Occipital lobe (tissue), 2 donors: ENCODE results near the gene BET1. TPM values are rescaled to one million over a fixed set of nuclear protein-coding genes. Genes with fewer than 3 reads are reported as not detected.
"Not testable (repeated sequence)": the region's sequence is repeated elsewhere in the genome, so short reads cannot be mapped to it uniquely, and the experiment has no call there.

ENCODE experiments used
- DNase-seq: peaks from one replicate; lab custom pipeline; 2025; lab: John Stamatoyannopoulos, UW
- total RNA-seq: library from RNA; depleted of rRNA; stranded (reverse); fragments of >200 nt; gene quantifications from one replicate; pipeline ENCODE4 v1.2.3, GENCODE V29; 2014

Gene BET1
- 30.1 TPM for total RNA-seq

- DNase-seq: peak; percentile 95
These were observed at the start of gene BET1 for GRCh38 chr7:94004024-94004951. Gene BET1, minus strand, starts transcription at chr7:94004355. Its CDS starts 139 bp downstream, at chr7:94004216.

GRCh38 chr7:94053532-94053931 is 49.4 kb upstream of the BET1 start:
- no peak for DNase-seq

DNA sequence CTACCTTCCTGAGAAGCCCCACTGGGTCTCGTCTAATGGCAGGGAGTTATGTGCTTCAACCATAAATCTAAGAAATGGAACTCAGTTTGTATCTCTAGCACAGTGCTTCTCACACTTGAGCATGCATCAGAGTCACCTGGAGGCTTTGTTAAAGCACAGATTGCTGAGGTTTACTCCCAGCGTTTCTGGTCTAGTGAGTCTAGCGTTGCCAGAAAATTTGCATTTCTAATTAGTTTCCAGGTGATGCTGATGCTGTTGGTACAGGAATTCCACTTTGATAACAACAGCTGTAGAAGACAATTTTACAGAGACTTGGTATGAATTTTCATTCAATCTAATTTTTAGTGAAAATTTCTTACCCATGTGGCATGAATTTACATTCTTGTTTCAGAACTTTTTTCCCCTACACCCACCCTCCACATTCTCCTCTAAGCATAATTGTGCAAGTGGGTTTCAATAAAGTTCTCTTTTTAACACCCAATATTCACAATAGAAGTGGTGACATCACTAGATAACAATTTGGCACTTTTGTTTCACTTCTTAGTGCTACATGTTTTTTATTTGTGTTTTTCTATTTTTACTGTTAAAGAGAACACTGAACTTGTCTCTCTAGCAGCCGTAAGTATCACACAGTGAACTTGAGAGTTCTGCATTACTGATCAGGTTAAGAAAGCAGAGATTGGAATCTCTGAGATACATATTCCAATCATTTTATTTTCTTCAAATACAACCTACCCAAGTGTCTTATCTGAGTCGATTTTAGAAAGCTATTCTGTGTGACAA is 48.4 kb upstream of the BET1 start:
- no peak for DNase-seq

GRCh38 chr7:94050046-94050445 is 45.9 kb upstream of the BET1 start:
- no peak for DNase-seq

DNA sequence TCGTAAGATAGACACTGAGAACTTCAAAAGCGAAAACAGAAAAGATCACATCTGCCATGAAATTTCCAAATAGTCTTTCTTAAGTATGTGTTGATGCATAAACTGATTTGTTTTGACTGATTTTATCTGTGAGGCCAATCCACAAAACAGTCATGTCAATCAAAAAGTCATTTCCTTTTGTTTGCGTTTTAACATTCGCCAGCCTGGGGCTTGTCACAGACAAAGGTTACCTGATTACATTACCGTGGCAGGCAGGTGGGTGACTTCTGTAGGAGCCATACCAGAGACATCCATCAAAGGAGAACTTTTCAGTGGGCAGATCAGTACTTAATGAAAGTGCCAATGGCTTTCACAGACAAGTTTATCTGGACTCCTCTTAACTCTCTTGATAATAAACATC is 45.5 kb upstream of the BET1 start:
- no peak for DNase-seq

- no peak for DNase-seq
These were observed 44.6 kb upstream of the BET1 start for GRCh38 chr7:94048755-94049154.

DNA sequence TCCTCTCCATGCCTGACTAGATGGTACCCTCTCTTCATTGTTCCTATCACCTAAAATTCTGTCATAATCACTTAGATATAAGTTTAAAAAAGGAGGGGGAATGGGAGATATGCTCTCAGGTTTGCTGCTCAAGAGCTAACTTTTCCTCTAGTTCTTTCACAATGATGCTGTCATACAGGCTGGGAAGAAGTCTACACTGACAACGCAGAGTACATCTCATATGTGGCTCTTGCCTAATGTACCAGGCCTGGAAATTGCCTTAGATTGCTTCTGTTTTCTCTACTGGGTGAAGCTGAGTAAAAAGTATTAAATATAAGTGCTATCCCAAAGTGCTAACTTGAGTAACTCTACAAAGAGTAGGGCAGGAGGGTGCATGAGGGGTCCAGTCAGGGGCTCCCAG is 43.8 kb upstream of the BET1 start:
- no peak for DNase-seq

- DNase-seq: no peak
These were observed 41.4 kb upstream of the BET1 start for GRCh38 chr7:94045581-94045980.

- no peak for DNase-seq
These were observed 40.7 kb upstream of the BET1 start for GRCh38 chr7:94044806-94045205.

GRCh38 chr7:94043299-94043698 is 39.1 kb upstream of the BET1 start:
- DNase-seq: no peak

- no peak for DNase-seq
These were observed 38.2 kb upstream of the BET1 start for GRCh38 chr7:94042381-94042780.

DNA sequence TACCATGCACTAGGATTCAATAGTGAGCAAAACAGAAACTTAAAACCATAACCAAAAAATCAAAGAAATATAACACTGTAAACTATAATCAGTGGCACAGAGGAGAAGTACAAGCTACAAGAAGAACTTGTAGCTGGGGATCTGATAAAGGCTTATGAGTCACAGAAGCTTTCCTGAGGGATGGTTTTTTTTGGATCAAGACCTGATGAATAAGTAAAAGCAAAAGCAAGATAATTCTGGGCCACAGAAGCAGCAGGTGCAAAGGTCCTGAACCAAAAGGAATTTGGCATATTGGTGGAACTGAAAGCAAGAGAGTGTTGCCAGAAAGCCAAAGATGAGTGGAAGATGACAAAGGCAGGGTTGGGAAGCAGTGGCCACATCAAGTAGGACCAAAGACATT is 37.4 kb upstream of the BET1 start:
- DNase-seq: no peak

GRCh38 chr7:94040254-94040653 is 36.1 kb upstream of the BET1 start:
- no peak for DNase-seq

DNA sequence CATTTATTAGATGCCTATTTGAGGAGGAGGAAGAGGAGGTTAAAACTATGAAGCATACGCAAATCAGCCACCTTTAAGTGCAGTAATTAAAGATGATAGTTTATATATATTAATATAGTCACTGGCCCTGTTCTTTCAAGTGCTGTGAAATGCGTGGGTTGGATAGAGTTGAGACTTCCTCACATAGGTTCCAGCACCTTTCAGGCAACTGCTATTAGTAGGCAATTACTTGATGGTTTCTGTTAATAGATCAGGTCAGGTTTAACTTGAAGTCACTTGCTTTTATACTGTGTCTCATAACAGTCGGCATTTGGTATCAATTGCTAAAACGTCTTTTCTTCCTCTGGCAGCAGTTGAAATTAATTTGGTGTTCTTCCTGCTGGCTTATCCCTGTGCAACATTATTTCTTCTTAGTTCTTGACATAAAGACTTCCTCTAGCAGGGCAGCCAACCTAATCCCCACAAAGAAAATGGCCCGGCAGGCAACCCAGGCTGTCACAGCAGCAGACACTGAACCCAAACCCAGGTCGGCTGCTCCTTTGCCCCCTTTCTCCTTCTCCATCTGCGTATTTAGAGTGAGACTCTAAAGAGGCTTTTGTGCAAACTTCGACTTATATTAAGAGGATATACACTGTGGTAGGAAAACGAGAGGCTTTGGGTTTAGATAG is 35.3 kb upstream of the BET1 start:
- no peak for DNase-seq

DNA sequence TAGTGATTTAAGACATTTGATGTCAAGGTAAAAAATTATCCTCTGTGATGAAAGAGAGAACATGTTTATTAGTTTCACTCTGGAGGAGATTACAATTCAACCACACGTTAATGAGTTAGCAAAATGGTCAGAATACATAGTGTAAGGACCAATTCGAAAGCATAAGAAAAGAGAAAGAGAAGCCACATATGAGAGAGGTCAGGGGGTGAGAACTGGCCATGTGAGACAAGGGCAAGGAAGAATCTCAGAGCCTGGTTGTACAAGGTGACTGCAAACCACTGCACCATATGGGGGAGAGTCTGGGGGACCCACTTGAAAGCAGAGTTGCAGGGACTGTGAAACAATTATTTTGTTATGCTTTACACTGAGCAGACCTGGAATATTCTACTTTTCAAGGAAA is 27.7 kb upstream of the BET1 start:
- no peak for DNase-seq

DNA sequence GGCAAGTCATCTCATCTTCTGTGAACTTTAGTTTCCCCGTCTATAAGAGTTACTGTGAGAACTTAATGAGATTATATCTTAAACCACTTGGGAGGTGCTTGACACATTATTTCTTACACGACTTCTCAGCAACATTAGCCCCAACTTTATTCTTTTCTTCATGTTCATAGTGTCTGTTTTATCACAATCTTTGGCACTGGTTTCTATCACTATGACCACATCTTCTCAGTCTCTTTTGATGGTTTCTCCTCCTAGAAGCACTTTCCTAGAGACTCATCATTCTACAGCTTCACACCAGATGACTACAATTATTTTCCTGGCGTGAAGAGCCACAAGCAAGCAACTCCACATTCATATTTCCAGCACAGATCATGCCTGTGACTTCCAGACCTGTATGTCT is 26.5 kb upstream of the BET1 start:
- DNase-seq: no peak

DNA sequence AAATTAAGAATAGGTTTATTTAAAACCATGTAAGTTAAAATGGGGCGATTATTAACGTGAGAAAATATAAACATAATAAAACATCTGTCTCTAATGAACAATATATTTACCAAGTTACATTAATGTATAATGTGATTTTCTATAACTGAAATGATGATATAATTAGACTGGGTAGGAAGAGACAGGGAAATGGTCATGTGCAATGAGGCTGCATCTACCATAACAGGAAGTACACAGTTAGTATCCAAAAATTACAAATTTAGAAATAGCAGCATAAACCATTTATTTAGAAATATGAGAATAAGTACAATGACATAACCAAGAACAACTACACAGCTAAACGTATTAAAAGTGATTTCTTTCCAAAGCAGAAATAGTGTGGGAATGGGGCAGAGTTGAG is 25.8 kb upstream of the BET1 start:
- DNase-seq: no peak

DNA sequence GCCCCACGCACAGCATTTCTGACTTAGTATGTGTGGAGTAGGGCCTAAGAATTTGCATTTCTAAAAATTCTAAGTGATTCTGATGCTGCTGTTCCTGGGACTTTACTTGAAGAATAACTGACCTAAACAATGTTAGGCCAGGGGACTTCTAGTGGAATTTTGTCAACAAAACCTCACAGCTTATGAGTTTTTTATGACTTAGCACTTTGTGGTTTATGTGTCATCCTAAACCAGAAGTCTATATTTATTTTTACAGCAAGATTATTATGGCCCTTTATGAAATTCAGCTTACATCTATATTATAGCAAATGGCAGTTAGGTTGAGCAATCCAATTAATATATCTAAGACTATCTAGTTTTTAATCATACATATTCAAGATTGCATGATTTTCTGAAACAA is 24.6 kb upstream of the BET1 start:
- no peak for DNase-seq

DNA sequence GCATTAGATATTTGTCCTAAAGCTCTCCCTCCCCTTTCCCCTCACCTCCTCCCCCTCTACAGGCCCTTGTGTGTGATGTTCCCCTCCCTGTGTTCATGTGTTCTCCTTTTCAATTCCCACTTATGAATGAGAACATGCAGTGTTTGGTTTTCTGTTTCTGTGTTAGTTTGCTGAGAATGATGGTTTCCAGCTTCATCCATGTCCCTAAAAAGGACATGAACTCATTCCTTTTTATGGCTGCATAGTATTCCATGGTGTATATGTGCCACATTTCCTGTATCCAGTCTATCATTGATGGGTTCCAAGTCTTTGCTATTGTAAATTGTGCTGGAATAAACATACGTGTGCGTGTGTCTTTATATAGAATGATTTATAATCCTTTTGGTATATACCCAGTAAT is 22.5 kb upstream of the BET1 start:
- DNase-seq: not testable (repeated sequence)

GRCh38 chr7:94022550-94022949 is 18.4 kb upstream of the BET1 start:
- DNase-seq: no peak

GRCh38 chr7:94016786-94017185 is 12.6 kb upstream of the BET1 start:
- DNase-seq: no peak

- DNase-seq: no peak
These were observed 11.4 kb upstream of the BET1 start for GRCh38 chr7:94015538-94015937.
